Activated T-cell treated with anti-CD3 and anti-CD28 coated beads, Interleukin-2, amount 50 U/mL, for 1 hour (primary cell): ENCODE data around the gene KIF20B.
A peak's percentile ranks its signal among the peaks of the same experiment; 100 is the strongest.
"Not testable (repeated sequence)": the region's sequence is repeated elsewhere in the genome, so short reads cannot be mapped to it uniquely, and the experiment has no call there.

Experiments
- DNase-seq: peaks from one replicate; pipeline ENCODE4 v3.0.0-alpha.2; 2020

The KIF20B gene

DNA sequence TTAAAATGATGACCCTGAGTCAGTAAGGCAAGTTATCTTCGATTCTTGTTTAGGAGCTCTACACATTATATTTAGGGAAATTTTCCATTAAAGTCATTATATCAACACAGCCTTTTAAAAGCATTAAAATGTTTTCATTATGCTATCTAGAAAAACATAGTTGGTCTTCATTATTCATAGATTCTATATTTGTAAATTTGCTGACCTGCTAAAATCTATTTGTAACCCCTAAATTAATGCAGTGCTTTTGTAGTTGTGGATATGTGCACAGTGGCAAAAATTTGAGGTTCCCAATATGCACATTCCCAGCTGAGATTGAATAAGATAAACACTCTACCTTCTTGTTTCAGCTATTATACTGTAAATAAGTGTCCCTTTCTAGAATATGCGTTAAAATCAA, 81.1 kb downstream of the KIF20B start:
- no peak for DNase-seq

DNA sequence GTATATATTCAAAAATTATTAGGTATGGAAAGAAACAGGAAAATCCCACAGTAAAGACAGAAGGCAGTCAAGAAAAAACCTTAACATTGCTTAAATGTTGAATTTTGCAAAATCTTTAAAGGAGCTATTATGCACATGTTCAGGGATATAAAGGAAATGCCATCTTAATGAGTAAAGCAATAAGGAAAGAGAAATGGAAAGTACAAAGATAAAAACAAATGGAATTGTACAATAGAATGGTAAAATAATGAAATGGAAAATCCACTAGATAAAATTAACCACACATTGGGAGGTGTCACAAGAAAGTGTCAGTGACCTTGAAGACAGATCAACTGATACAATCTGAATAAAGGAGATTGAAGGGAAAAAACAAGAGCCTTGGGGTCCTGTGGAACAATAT, 82.0 kb downstream of the KIF20B start:
- DNase-seq = no peak

DNA sequence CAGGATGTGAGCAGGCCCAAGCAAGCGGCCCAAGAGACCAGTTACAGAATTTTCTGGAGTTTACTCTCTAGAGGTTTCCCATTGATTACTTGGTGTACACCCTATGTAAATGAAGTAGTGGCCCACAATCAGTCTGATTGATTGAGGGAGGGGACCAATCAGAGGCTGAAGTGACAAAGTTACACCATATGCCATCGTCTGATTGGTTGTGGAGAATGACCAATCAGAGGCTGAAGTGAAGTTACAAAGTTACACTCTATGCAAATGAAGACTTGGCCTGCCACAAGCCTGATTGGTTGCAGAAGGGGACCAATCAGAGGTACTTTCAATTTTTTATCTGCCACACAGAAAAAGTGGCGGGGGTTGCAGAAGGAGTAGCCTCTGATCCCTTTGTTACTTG, 83.7 kb downstream of the KIF20B start:
- DNase-seq = no peak

DNA sequence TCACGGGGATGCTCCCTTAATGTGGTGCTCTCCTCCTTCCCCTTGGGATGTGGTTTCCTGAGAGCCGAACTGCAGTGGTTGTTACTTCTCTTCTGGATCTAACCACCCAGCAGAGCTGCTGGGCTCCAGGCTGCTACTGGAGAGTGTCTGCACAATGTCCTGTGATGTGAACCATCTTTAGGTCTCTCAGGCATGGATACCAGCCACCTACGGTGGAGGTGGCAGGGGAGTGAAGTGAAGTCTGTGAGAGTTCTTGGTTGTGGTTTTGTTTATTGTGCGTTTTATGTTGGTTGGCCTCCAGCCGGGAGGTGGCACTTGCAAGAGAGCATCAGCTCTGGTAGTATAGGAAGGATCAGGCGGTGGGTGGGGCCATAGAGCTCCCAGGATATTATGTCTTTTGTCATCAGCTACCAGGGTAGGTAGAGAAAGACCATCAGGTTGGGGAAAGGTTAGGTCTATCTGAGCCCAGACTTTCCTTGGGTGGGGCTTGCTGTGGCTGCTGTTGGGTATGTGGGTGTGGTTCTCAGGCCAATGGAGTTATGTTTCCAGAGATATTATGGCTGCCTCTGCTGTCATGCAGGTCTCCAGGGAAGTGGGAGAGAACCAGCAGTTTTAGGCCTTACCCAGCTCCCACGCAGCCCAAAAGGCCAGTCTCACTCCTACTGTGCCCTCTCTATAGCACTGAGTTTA, 87.9 kb downstream of the KIF20B start:
- DNase-seq = no peak

DNA sequence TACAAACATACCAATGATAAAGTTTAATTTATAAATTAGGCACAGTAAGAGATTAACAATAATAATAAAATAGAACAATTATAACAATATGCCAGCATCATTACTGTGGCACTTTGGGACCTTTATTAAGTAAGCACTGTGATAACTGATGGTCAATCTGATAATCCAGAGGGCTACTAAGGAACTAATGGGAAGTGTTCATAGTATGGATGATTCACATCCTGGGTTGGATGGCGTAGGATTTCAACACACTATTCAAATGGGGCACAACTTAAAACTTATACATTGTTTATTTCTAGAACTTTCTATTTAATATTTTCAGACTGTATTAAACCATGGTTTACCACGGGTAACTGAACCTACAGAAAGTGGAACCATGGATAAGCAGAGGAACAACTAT, 90.8 kb downstream of the KIF20B start:
- no peak for DNase-seq

DNA sequence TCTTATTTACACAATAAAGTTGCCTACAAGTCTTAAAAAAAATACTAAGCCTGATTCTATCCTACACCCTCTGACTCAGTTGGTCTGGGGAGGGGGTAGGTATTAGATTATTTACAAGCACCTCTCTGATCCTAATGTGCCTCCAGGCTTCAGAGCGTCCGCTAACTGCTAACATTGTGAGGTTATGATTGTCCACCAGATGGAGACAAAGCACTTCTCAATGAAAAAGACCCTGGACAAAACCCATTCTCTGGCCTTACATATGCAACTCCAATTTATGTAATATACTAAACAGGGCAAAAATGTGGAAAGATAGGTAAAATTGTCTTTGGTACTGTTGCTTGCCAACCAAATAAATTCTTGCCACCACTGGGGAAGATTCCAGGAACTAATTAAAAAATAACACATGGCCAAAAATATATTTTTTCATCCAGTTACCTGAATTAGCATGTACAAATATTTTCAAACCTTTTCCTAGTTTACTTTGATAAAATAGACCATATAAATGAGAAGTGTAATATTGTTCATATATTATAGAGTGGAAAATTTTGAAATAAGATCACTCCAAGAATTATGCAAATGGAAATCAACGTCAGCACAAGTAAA, 92.4 kb downstream of the KIF20B start:
- DNase-seq = peak; percentile 21

DNA sequence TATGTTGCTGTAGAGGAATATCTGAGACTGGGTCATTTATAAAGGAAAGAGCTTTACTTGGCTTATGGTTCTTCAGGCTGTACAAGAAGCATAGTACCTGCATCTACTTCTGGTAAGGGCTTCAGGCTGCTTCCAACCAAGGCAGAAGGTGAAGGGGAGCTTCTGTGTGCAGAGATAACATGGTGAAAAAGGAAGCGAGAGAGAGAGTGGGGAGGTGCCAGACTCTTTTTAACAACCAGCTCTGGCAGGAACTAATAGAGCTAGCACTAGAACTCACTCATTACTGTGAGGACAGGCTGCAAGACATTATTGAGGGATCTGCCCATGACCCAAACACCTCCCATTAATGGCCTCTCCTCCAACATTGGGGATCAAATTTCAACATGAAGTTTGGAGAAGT, 94.5 kb downstream of the KIF20B start:
- no peak for DNase-seq

DNA sequence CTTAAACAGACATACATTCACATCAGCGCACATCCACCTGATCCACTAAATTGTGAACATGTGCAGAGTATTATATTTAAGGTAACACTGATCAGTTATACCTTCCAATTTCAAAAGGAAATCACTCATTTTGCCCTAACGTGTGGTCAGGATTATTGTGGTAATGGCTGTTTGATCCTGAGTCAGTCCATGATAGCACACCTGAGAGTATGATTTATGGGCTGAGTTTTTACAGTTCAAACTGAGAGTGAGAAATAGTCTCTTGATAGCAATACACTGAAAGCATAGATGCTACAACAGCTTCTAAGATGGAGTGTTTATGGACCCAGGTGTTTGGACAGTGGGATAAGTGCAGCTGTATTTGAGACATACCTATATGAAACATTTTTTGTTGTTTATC, 96.7 kb downstream of the KIF20B start:
- no peak for DNase-seq

DNA sequence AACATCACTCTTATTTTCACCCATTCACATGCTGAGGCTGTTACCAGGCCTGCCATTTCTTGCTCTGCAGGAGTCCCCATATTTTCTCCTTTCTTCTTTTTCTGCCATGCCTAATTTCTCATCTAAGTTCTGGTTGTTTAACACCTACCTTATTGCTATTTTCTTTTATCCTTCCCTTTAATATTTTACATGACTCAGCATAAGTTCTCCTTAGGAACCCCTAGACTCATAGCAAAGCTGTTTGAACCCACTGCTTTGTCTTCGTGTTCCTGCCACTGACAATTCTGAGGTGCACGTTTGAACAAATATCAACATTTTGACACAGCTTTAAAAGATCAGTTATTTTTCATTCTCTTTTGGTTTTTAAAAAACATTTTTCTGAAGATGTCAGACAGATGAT, 98.2 kb downstream of the KIF20B start:
- no peak for DNase-seq

DNA sequence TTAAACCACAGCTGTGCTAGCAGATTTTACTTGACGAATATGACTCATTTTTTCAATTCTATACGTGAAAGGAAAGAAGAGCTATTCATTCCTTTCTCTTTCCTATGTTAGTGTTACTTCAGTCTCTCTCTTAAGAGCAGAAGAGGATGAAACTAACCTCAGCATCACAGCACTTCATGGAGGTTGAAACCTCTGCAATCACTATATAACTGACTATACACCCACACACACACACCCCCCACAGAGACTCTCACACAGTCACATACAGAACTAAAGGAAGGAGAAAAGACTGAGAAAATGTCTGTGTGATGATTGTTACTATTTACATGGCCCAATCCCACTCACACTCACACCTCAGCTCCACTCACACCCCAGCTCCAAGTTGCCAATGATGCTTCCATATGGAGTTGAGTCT, 104.2 kb downstream of the KIF20B start:
- no peak for DNase-seq

DNA sequence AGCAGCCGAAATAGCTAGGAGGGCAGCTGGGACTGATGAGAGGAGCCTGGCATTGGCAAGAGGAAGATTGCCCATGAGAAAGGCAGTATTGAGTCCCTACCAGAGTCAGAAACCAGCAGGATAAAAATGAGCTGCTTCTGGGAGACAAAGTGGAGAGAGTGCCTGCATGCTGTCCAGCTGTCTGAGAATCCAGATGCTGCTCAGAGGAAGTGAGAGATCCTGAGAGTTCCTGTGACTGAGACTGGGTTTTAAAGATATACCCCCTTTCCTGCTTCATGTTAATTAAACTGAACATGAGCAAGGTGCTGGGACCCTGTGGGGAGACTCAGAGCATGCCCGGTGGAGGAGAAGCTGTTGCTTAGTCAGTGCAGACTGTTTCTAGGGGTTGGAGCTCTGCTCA, 107.5 kb downstream of the KIF20B start:
- no peak for DNase-seq

DNA sequence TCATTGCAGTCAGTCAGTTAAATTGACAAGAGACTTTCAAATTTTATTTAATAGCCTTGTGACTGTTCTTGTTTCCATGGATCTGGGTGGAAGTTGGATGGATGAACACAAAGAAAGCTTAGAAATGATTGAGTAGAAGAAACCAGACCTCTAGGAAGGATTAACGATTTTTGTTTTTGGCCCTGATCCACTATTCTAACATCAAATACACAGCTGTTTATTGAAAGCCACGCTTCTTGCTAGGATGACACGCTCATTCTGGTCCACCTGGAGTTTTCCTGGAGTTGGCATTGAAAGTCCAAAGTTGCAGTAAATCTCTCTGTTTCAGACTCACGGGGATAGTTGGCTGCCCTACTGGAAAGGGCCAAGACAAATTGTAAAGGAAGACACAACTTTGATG, 108.4 kb downstream of the KIF20B start:
- no peak for DNase-seq

DNA sequence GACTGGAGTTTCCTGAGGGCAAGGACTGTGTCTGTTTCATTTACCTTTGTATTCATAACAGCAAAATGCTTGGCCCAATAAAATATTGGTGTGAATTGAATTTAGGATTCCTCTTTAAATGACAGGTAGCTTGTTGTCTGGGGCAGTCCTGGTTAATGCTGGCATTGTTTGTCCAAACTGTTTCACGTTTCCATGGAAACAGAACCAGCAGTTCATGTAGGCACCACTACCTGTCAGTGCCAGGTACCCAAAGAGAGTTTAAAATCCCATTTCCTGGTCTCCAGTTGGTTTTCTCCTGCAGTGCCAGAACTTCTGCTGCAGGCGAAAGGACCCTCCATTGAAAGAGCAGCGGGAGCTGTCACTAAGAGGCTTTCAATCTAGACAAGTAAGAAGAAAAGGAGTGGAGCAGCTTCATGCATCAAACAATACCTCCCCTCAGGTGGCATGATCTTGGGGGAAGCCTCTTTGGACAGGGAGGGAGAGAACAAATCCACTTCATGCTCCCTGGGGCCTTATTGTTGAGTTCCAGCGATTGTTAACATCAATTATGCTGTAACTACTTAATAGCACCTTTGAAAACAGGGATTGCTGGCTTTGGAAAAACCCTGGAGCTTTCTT, 109.6 kb downstream of the KIF20B start:
- no peak for DNase-seq

DNA sequence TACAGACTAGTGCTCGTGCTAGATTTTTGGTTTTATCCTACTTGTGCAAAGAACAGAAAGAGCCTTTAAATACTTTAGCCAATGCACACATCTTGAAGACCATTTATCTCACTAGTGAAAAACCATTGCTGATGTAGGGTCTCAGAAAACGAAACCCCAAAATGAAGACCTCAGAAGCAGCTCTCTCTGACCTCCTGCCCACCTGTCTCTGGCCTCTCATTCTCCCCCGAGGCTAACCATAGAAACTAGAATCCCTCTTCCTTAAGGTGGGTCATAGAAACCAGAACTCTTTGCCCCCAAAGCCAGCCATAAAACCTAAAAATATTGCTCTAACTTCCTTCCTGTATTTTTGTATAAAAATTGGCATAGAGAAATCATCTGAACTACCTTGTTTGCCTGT, 112.2 kb downstream of the KIF20B start:
- DNase-seq = no peak

DNA sequence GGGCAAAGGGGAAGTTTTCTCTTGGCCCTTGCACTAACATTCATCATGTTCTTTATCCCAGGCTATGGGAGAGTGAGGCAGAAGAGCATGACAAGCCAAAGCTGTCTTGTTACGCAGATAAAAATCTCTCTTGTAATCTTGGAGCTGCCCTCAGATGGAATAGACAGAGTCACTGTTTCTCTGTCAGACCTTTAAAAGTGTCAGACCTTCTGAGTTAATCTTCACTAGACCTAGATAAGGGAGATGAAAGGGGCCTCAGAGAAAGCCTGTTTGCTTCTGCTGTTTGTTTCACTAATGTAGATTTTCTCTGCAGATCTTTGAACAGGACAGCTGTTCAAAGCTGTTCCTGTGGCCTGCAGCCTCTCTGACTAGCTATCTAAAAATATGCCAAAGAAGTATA, 112.9 kb downstream of the KIF20B start:
- no peak for DNase-seq

DNA sequence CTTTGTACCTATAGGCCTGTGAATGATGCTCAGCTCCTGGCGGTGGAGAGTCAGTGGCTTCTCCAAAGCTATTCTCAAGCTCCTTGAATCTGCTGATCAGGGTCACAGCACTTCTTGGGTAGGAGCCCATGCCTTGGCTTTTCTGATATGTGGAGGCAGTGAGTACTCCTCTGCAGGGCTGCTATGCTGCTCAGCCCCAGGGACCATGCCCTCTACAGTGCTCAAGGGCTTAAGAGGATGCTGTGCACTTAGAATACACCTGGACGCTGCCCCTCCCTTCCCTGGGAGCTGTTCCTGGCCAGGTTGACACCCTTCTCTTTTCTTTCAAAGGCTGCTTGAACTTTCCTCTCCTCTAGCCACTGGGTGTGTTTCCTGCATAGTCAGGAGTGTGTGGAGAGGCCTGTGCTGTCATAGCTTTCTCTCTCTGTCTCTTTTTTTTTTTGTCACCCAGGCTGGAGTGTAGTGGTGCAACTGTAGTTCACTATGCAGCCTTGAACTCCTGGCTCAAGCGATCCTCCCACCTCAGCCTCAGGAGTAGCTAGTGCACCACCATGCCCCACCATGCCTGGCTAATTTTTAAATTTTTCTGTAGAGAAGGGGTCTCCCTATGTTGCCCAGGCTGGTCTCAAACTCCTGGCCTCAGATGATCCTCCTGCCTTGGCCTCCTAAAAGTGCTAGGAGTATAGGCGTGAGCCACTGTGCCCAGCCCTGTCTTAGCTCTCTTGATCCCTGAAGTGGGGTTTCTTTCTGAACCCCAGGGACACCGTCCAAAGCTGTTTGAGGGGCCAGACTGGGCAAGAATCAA, 113.9 kb downstream of the KIF20B start:
- no peak for DNase-seq

DNA sequence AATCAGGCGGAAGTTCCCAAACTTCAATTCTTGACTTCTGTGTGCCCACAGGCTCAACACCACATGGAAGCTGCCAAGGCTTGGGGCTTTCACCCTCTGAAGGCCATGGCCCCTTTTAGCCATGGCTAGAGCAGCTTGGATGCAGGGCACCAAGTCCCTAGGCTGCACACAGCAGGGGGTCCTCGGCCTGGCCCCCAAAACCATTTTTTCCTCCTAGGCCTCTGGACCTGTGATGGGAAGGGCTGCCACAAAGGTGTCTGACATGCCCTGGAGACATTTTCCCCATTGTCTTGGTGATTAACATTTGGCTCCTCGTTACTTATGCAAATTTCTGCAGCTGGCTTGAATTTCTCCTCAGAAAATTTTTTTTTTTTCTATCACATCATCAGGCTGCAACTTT, 117.6 kb downstream of the KIF20B start:
- not testable (repeated sequence) for DNase-seq
